Measurements from ENCODE around the gene TBX2. TPM values are rescaled to one million over a fixed set of nuclear protein-coding genes. Genes with fewer than 3 reads are reported as not detected.

Gene TBX2
- total and polyA plus RNA-seq, 2 donors (not counting 1 experiment from before 2014, with no cell fraction given) = 40.5 to 148 TPM

GRCh38 chr17:61386251-61386650 is 13.4 kb upstream of the TBX2 start:
- Histone ChIP-seq H3K4me3 (replicated peaks in 1 of 4; ENCODE audit: control extremely low read depth in 1 of 4, insufficient read depth in 1 of 4, low read depth in 3 of 4, low read length in 4 of 4) (no peak overlapping the region), H3K79me2 (ENCODE audit: control insufficient read depth, insufficient read depth, low read length) (peaks cover 3% of the 10 kb centered on the region), H3K4me2 (ENCODE audit: extremely low read depth, insufficient read depth, low read length) (no peak overlapping the region), H3K4me1 (ENCODE audit: control insufficient read depth, extremely low read depth, insufficient read depth, low read length) (peaks cover 15% of the 10 kb centered on the region), H3K36me3 (ENCODE audit: control insufficient read depth, insufficient read depth, low read length) (no peaks in the 10 kb centered on the region), H2AFZ (ENCODE audit: low read length) (no peak overlapping the region), H3K9me3 (ENCODE audit: control insufficient read depth, insufficient read depth, low read depth, low read length) (no peaks in the 10 kb centered on the region), H3K9ac (ENCODE audit: insufficient read depth, low read length) (no peak overlapping the region), H4K20me1 (ENCODE audit: control insufficient read depth, extremely low read depth, insufficient read depth, low read length) (no peaks in the 10 kb centered on the region), H3K27ac (ENCODE audit: insufficient read depth, low read length) (no peak overlapping the region), H3K27me3 (ENCODE audit: control insufficient read depth, insufficient read depth, low read length) (no peaks in the 10 kb centered on the region)
- TF ChIP-seq EZH2 (IDR thresholded peaks at IDR 0.05; ENCODE audit: low read length, missing control alignments) = no peak
- no peak for TF ChIP-seq CTCF (conservative IDR thresholded peaks at IDR 0.05 in 1 of 2, IDR thresholded peaks at IDR 0.05 in 1 of 2; ENCODE audit: low read depth in 1 of 2, low read length in 2 of 2)
- no peak for DNase-seq (ENCODE audit: low read depth in 2 of 2)

GRCh38 chr17:61387011-61387410 is 12.6 kb upstream of the TBX2 start:
- Histone ChIP-seq H3K36me3 (ENCODE audit: control insufficient read depth, insufficient read depth, low read length) (no peaks in the 10 kb centered on the region), H3K9me3 (ENCODE audit: control insufficient read depth, insufficient read depth, low read depth, low read length) (no peaks in the 10 kb centered on the region), H3K27ac (ENCODE audit: insufficient read depth, low read length) (no peak overlapping the region), H3K79me2 (ENCODE audit: control insufficient read depth, insufficient read depth, low read length) (peaks cover 6% of the 10 kb centered on the region), H3K4me3 (replicated peaks in 1 of 4; ENCODE audit: control extremely low read depth in 1 of 4, insufficient read depth in 1 of 4, low read depth in 3 of 4, low read length in 4 of 4) (no peak overlapping the region), H3K4me1 (ENCODE audit: control insufficient read depth, extremely low read depth, insufficient read depth, low read length) (peaks cover 13% of the 10 kb centered on the region), H3K27me3 (ENCODE audit: control insufficient read depth, insufficient read depth, low read length) (no peaks in the 10 kb centered on the region), H2AFZ (ENCODE audit: low read length) (no peak overlapping the region), H4K20me1 (ENCODE audit: control insufficient read depth, extremely low read depth, insufficient read depth, low read length) (no peaks in the 10 kb centered on the region), H3K4me2 (ENCODE audit: extremely low read depth, insufficient read depth, low read length) (no peak overlapping the region), H3K9ac (ENCODE audit: insufficient read depth, low read length) (no peak overlapping the region)
- TF ChIP-seq CTCF (conservative IDR thresholded peaks at IDR 0.05 in 1 of 2, IDR thresholded peaks at IDR 0.05 in 1 of 2; ENCODE audit: low read depth in 1 of 2, low read length in 2 of 2) (no peak), EZH2 (IDR thresholded peaks at IDR 0.05; ENCODE audit: low read length, missing control alignments) (no peak)
- no peak for DNase-seq (ENCODE audit: low read depth in 2 of 2)

- no peak for DNase-seq (ENCODE audit: low read depth in 2 of 2)
- Histone ChIP-seq H3K9me3 (ENCODE audit: control insufficient read depth, insufficient read depth, low read depth, low read length) (no peaks in the 10 kb centered on the region), H3K4me1 (ENCODE audit: control insufficient read depth, extremely low read depth, insufficient read depth, low read length) (peaks cover 13% of the 10 kb centered on the region), H3K9ac (ENCODE audit: insufficient read depth, low read length) (no peak overlapping the region), H3K4me2 (ENCODE audit: extremely low read depth, insufficient read depth, low read length) (no peak overlapping the region), H2AFZ (ENCODE audit: low read length) (no peak overlapping the region), H3K79me2 (ENCODE audit: control insufficient read depth, insufficient read depth, low read length) (peaks cover 11% of the 10 kb centered on the region), H3K27me3 (ENCODE audit: control insufficient read depth, insufficient read depth, low read length) (no peaks in the 10 kb centered on the region), H3K27ac (ENCODE audit: insufficient read depth, low read length) (no peak overlapping the region), H4K20me1 (ENCODE audit: control insufficient read depth, extremely low read depth, insufficient read depth, low read length) (no peaks in the 10 kb centered on the region), H3K36me3 (ENCODE audit: control insufficient read depth, insufficient read depth, low read length) (no peaks in the 10 kb centered on the region), H3K4me3 (replicated peaks in 1 of 4; ENCODE audit: control extremely low read depth in 1 of 4, insufficient read depth in 1 of 4, low read depth in 3 of 4, low read length in 4 of 4) (no peak overlapping the region)
- no peak for TF ChIP-seq EZH2 (IDR thresholded peaks at IDR 0.05; ENCODE audit: low read length, missing control alignments)
- no peak for TF ChIP-seq CTCF (conservative IDR thresholded peaks at IDR 0.05 in 1 of 2, IDR thresholded peaks at IDR 0.05 in 1 of 2; ENCODE audit: low read depth in 1 of 2, low read length in 2 of 2)
Measured at GRCh38 chr17:61387511-61388305, 11.9 kb upstream of the TBX2 start.
